H1 (cell line): ENCODE results near the gene RPSA. TPM values are rescaled to one million over a fixed set of nuclear protein-coding genes. Genes with fewer than 3 reads are reported as not detected.

ENCODE experiments used
- CTCF ChIA-PET: fragments of 300-600 bp; sonication (Branson Sonifier 250); formaldehyde crosslinking; loops from one replicate; lab custom pipeline; 2021; ENCODE audit not compliant: partially characterized antibody; lab: Charles Lee
- POLR2A ChIA-PET: fragments of 300-600 bp; sonication (Branson Sonifier 250); formaldehyde crosslinking; loops from one replicate; lab custom pipeline; 2021; ENCODE audit warnings: inconsistent platforms; ENCODE audit not compliant: partially characterized antibody; lab: Charles Lee
- DNase-seq, 2 experiments: peaks; one replicate each; pipeline versions ENCODE4 v3.0.0 to v3.0.0-alpha.2; 2010 to 2022; ENCODE audit warnings: low spot score in 2 of 2, low read depth in 1 of 2, mixed read lengths in 1 of 2
- FAIRE-seq: peaks from 2 replicates; lab custom pipeline; 2011; peaks lifted over from hg19 to GRCh38; lab: Jason Lieb, UNC
- H2AFZ ChIP-seq: 2 replicates; pipeline ENCODE4 v1.8.1; 2012; ENCODE audit warnings: low read length, inconsistent platforms
- H2AK5ac ChIP-seq: 2 replicates; pipeline ENCODE4 v1.6.1; 2013; ENCODE audit warnings: low read depth, low read length
- H2BK120ac ChIP-seq: replicated peaks from 2 replicates; pipeline ENCODE3; 2013; ENCODE audit warnings: low read depth, low read length, inconsistent platforms
- H2BK12ac ChIP-seq: 2 replicates; pipeline ENCODE4 v1.6.1; 2013; ENCODE audit warnings: low read depth, low read length
- H2BK15ac ChIP-seq: 2 replicates; pipeline ENCODE4 v1.6.1; 2013; ENCODE audit warnings: low read length
- H2BK20ac ChIP-seq: 2 replicates; pipeline ENCODE4 v1.6.1; 2013; ENCODE audit warnings: low read length
- H2BK5ac ChIP-seq: 2 replicates; pipeline ENCODE4 v1.6.1; 2013; ENCODE audit warnings: low read depth, low read length
- H3K14ac ChIP-seq: 2 replicates; pipeline ENCODE4 v1.6.1; 2013; ENCODE audit warnings: inconsistent platforms; ENCODE audit not compliant: insufficient read length
- H3K18ac ChIP-seq: 2 replicates; pipeline ENCODE4 v1.6.1; 2013; ENCODE audit warnings: low read length; ENCODE audit errors: extremely low read depth
- H3K23ac ChIP-seq: 2 replicates; pipeline ENCODE4 v1.6.1; 2013; ENCODE audit warnings: inconsistent platforms; ENCODE audit not compliant: insufficient read length
- H3K23me2 ChIP-seq: 2 replicates; pipeline ENCODE4 v1.6.1; 2013; ENCODE audit warnings: low read depth, low read length
- H3K27ac ChIP-seq: 2 replicates; pipeline ENCODE4 v1.6.1; 2011; ENCODE audit warnings: low read depth, low read length, inconsistent platforms
- H3K27me3 ChIP-seq, 4 experiments: replicated peaks in 1 of 4; 1 replicate in 1 of 4; 2 replicates in 3 of 4; pipeline versions ENCODE4 v1.6.1 to v1.8.1; 2011 to 2013; ENCODE audit warnings: low read length in 3 of 4, mild to moderate bottlenecking in 3 of 4, inconsistent platforms in 2 of 4, mixed read lengths in 2 of 4, moderate library complexity in 1 of 4; ENCODE audit not compliant: control insufficient read depth in 3 of 4, insufficient read depth in 3 of 4; ENCODE audit errors: extremely low read depth in 1 of 4
- H3K36me3 ChIP-seq, 4 experiments: 2 replicates each; pipeline versions ENCODE4 v1.6.1 to v1.8.1; 2011 to 2013; ENCODE audit warnings: mild to moderate bottlenecking in 4 of 4, low read length in 3 of 4, moderate library complexity in 2 of 4, control low read depth in 1 of 4, inconsistent platforms in 1 of 4; ENCODE audit not compliant: insufficient read depth in 4 of 4, control insufficient read depth in 2 of 4
- H3K4ac ChIP-seq: replicated peaks from 2 replicates; pipeline ENCODE3; 2013; ENCODE audit warnings: low read length, low read depth, mixed read lengths, inconsistent platforms; ENCODE audit not compliant: insufficient read length
- H3K4me1 ChIP-seq, 4 experiments: replicated peaks in 1 of 4; 1 replicate in 1 of 4; 2 replicates in 3 of 4; pipeline versions ENCODE4 v1.6.1 to v1.8.1; 2011 to 2013; ENCODE audit warnings: low read length in 3 of 4, inconsistent platforms in 2 of 4, mixed read lengths in 1 of 4; ENCODE audit not compliant: insufficient read depth in 4 of 4, control insufficient read depth in 3 of 4
- H3K4me2 ChIP-seq, 2 experiments: 2 replicates each; pipeline versions ENCODE4 v1.6.1 to v1.8.1; 2011 to 2013; ENCODE audit warnings: low read depth in 2 of 2, low read length in 2 of 2, control low read depth in 1 of 2, inconsistent platforms in 1 of 2, mild to moderate bottlenecking in 1 of 2; ENCODE audit not compliant: insufficient read depth in 1 of 2
- H3K4me3 ChIP-seq, 4 experiments: fragments of 200-600, 300-600 bp in 1 of 4; sonication (generic), shearing (Covaris generic), sonication (Bioruptor Twin) in 1 of 4; 2 replicates each; pipeline versions ENCODE4 v1.5.1 to v1.8.1; 2011 to 2016; ENCODE audit warnings: low read length in 4 of 4, low read depth in 3 of 4, control low read depth in 2 of 4, inconsistent platforms in 2 of 4, mild to moderate bottlenecking in 2 of 4, mixed read lengths in 1 of 4, moderate library complexity in 1 of 4; ENCODE audit not compliant: insufficient read depth in 2 of 4; ENCODE audit errors: extremely low read depth in 1 of 4
- H3K56ac ChIP-seq: replicated peaks from 2 replicates; pipeline ENCODE3; 2013; ENCODE audit warnings: low read depth, mild to moderate bottlenecking, mixed read lengths, low read length, inconsistent platforms; ENCODE audit not compliant: insufficient read length
- H3K79me1 ChIP-seq: 2 replicates; pipeline ENCODE4 v1.6.1; 2013; ENCODE audit warnings: low read depth, low read length, control low read depth
- H3K79me2 ChIP-seq, 2 experiments: 2 replicates each; pipeline versions ENCODE4 v1.6.1 to v1.8.1; 2012 to 2013; ENCODE audit warnings: low read length in 2 of 2, mild to moderate bottlenecking in 2 of 2, inconsistent platforms in 1 of 2; ENCODE audit not compliant: insufficient read depth in 2 of 2, control insufficient read depth in 1 of 2
- H3K9ac ChIP-seq, 4 experiments: replicated peaks in 1 of 4; 1 replicate in 1 of 4; 2 replicates in 3 of 4; pipeline versions ENCODE4 v1.6.1 to v1.8.1; 2011 to 2013; ENCODE audit warnings: low read depth in 3 of 4, low read length in 3 of 4, control low read depth in 2 of 4, mild to moderate bottlenecking in 2 of 4, moderate library complexity in 2 of 4, inconsistent platforms in 1 of 4; ENCODE audit errors: extremely low read depth in 1 of 4
- H3K9me3 ChIP-seq, 2 experiments: 2 replicates each; pipeline versions ENCODE4 v1.6.1 to v1.8.1; 2012 to 2013; ENCODE audit warnings: mild to moderate bottlenecking in 2 of 2, moderate library complexity in 2 of 2, control low read depth in 1 of 2, inconsistent platforms in 1 of 2, low read depth in 1 of 2, low read length in 1 of 2, mixed read lengths in 1 of 2; ENCODE audit not compliant: insufficient read depth in 2 of 2
- H4K20me1 ChIP-seq, 2 experiments: replicated peaks in 1 of 2; 2 replicates each; pipeline versions ENCODE3 to v1.8.1; 2011 to 2013; ENCODE audit warnings: inconsistent platforms in 2 of 2, low read length in 2 of 2, mild to moderate bottlenecking in 1 of 2; ENCODE audit not compliant: insufficient read depth in 2 of 2, control insufficient read depth in 1 of 2
- H4K5ac ChIP-seq: 2 replicates; pipeline ENCODE4 v1.6.1; 2013; ENCODE audit warnings: low read length, low read depth, mixed read lengths, inconsistent platforms; ENCODE audit not compliant: insufficient read length
- H4K8ac ChIP-seq: 2 replicates; pipeline ENCODE4 v1.8.0; 2013; ENCODE audit warnings: mild to moderate bottlenecking, moderate library complexity, low read length, inconsistent platforms; ENCODE audit not compliant: insufficient read depth; ENCODE audit errors: extremely low read depth
- H4K91ac ChIP-seq: replicated peaks from 2 replicates; pipeline ENCODE3; 2013; ENCODE audit warnings: low read length, mixed read lengths, inconsistent platforms; ENCODE audit not compliant: insufficient read length
- BCL11A ChIP-seq, 2 experiments: IDR thresholded peaks; one replicate each; pipeline ENCODE4 v1.6.1; 2011; ENCODE audit warnings: low read depth in 2 of 2, low read length in 2 of 2, mild to moderate bottlenecking in 2 of 2
- CTBP2 ChIP-seq: IDR thresholded peaks from 2 replicates; pipeline ENCODE4 v1.7.0; 2011; ENCODE audit warnings: borderline replicate concordance, mild to moderate bottlenecking, moderate library complexity, mixed read lengths, low read length; ENCODE audit not compliant: insufficient read depth, insufficient read length
- JUND ChIP-seq: IDR thresholded peaks from 2 replicates; pipeline ENCODE4 v1.6.1; 2011; ENCODE audit warnings: mild to moderate bottlenecking, improper control_type of control experiment, low read length
- KDM5A ChIP-seq: fragments of 200-600 bp; IDR thresholded peaks from 2 replicates; pipeline ENCODE4 v1.7.1; 2012; ENCODE audit warnings: mild to moderate bottlenecking, low read length, inconsistent platforms, mixed read lengths
- NRF1 ChIP-seq: IDR thresholded peaks from 2 replicates; pipeline ENCODE4 v1.6.1; 2011; ENCODE audit warnings: mild to moderate bottlenecking, low read depth, low read length, improper control_type of control experiment
- POLR2A ChIP-seq, 2 experiments: IDR thresholded peaks; 1 replicate in 1 of 2; 2 replicates in 1 of 2; pipeline ENCODE4 v1.6.1; 2011; ENCODE audit warnings: low read depth in 2 of 2, low read length in 2 of 2, mild to moderate bottlenecking in 2 of 2; ENCODE audit errors: control extremely low read depth in 1 of 2
- RXRA ChIP-seq: IDR thresholded peaks from 2 replicates; pipeline ENCODE4 v1.6.1; 2011; ENCODE audit warnings: low read depth, mild to moderate bottlenecking, low read length, moderate library complexity; ENCODE audit not compliant: insufficient read depth
- SIX5 ChIP-seq: IDR thresholded peaks from 2 replicates; pipeline ENCODE4 v1.6.1; 2011; ENCODE audit warnings: mild to moderate bottlenecking, low read depth, low read length
- SRF ChIP-seq: IDR thresholded peaks from 2 replicates; pipeline ENCODE4 v1.6.1; 2011; ENCODE audit warnings: mild to moderate bottlenecking, low read depth, low read length, moderate library complexity
- WGBS, 2 experiments: shearing (Covaris generic) in 1 of 2; methylation state at CpG; one replicate each; pipeline versions ENCODE4 v1.1.6 to v1.1.7; 2013 to 2015; ENCODE audit warnings: low lambda C conversion rate in 2 of 2, mixed read lengths in 2 of 2, inconsistent platforms in 1 of 2, low coverage in 1 of 2, missing lambda C conversion rate in 1 of 2; ENCODE audit not compliant: insufficient replicate concordance in 2 of 2, insufficient coverage in 1 of 2, insufficient read length in 1 of 2; ENCODE audit errors: extremely low coverage in 1 of 2, missing lambda C conversion rate in 1 of 2; 5-methylcytosine and 5-hydroxymethylcytosine counted together
- polyA plus RNA-seq, 7 experiments: library from polyadenylated mRNA; depleted of rRNA in 3 of 7; stranded (reverse) in 5 of 7; unstranded in 2 of 7; fragments of >200 nt in 5 of 7; fragments of 200-250 nt in 2 of 7; gene quantifications; 1 replicate in 5 of 7; 2 replicates in 1 of 7; 4 replicates in 1 of 7; pipeline versions ENCODE4 v1.2.1 to v1.2.3, GENCODE V29; 2011 to 2013; ENCODE audit warnings: missing spikeins in 2 of 7, mixed read lengths in 2 of 7
- total RNA-seq: library from RNA; stranded (reverse); fragmentation: NEBNext Ultra II Directional; extraction: Animal tissue kit (Norgen Biotek cat#: 25700); gene quantifications from 2 replicates; pipeline ENCODE4 v1.2.1, GENCODE V29; 2021

Gene RPSA
- total and polyA plus RNA-seq, 2 of the 8 experiments (the other 6 are each of a cell fraction or from before 2014, with no cell fraction given), result 2,661 to 7,468 TPM

- FAIRE-seq (no peak), DNase-seq (no peak)
- Histone ChIP-seq H3K4me2 (no peak overlapping the region), H3K23me2 (no peaks in the 10 kb centered on the region), H3K9me3 (no peaks in the 10 kb centered on the region), H3K18ac (no peak overlapping the region), H3K4ac (no peak overlapping the region), H3K56ac (no peak overlapping the region), H3K9ac (no peak overlapping the region), H3K79me2 (no peaks in the 10 kb centered on the region), H3K27me3 (no peaks in the 10 kb centered on the region), H3K4me1 (no peaks in the 10 kb centered on the region), H3K23ac (no peak overlapping the region), H4K20me1 (no peaks in the 10 kb centered on the region), H4K8ac (no peak overlapping the region), H2BK20ac (no peak overlapping the region), H4K5ac (no peak overlapping the region), H3K36me3 (no peaks in the 10 kb centered on the region), H2AK5ac (no peak overlapping the region), H3K4me3 (no peak overlapping the region), H2BK5ac (no peak overlapping the region), H2AFZ (no peak overlapping the region), H3K79me1 (no peaks in the 10 kb centered on the region), H3K14ac (no peak overlapping the region), H2BK12ac (no peak overlapping the region), H3K27ac (no peak overlapping the region), H4K91ac (peak overlapping the region; percentile 6), H2BK120ac (no peak overlapping the region), H2BK15ac (no peak overlapping the region)
- ChIA-PET CTCF (interaction anchor here (1.3 kb wide), 1 partner anchor 16 kb away, joined by 5 read pairs; no protein-coding TSS in a partner anchor), POLR2A (no interaction called here)
- TF ChIP-seq KDM5A (no peak), SIX5 (no peak), POLR2A (IDR thresholded peaks at IDR 0.05; ENCODE audit: control extremely low read depth in 1 of 2, low read depth in 2 of 2, low read length in 2 of 2) (no peak), JUND (no peak), SRF (no peak), BCL11A (IDR thresholded peaks at IDR 0.05; ENCODE audit: low read depth in 2 of 2, low read length in 2 of 2) (no peak), RXRA (no peak), CTBP2 (no peak), NRF1 (no peak)
- 91% methylated on average over 3 of the region's 3 CpGs; no CpG with 5 or more reads in 1 of the 2 experiments for WGBS, 2 experiments
These were observed 44.3 kb upstream of the RPSA start for GRCh38 chr3:39362192-39362591.
